CD14-positive monocyte (primary cell): ENCODE results near the gene CEP131. TPM values are rescaled to one million over a fixed set of nuclear protein-coding genes. Genes with fewer than 3 reads are reported as not detected.

Source experiments
- DNase-seq, 3 donors: peaks; one replicate each; pipeline ENCODE4 v3.0.0-alpha.2; 2011 to 2022
- H2AFZ ChIP-seq: 2 replicates; pipeline ENCODE4 v1.6.0; 2012; ENCODE audit warnings: mild to moderate bottlenecking, low read depth, low read length, inconsistent platforms; ENCODE audit not compliant: insufficient read depth, poor library complexity, severe bottlenecking
- H3K27ac ChIP-seq, 2 donors: 1 replicate in 1 of 2; 2 replicates in 1 of 2; pipeline ENCODE4 v1.5.1; 2012 to 2013; ENCODE audit warnings: low read length in 2 of 2, control low read depth in 1 of 2, inconsistent platforms in 1 of 2, low read depth in 1 of 2, mild to moderate bottlenecking in 1 of 2
- H3K27me3 ChIP-seq, 2 donors: one replicate each; pipeline versions ENCODE4 v1.6.0 to v1.6.1; 2011 to 2013; ENCODE audit warnings: low read length in 2 of 2; ENCODE audit not compliant: control insufficient read depth in 2 of 2, insufficient read depth in 2 of 2
- H3K36me3 ChIP-seq, 2 donors: replicated peaks in 1 of 2; 1 replicate in 1 of 2; 2 replicates in 1 of 2; pipeline versions ENCODE4 v1.5.1 to v1.6.1; 2012 to 2013; ENCODE audit warnings: low read length in 2 of 2, control low read depth in 1 of 2, inconsistent platforms in 1 of 2, mild to moderate bottlenecking in 1 of 2; ENCODE audit not compliant: insufficient read depth in 2 of 2, control insufficient read depth in 1 of 2
- H3K4me1 ChIP-seq, 2 donors: 1 replicate in 1 of 2; 2 replicates in 1 of 2; pipeline versions ENCODE4 v1.5.1 to v1.6.1; 2012 to 2013; ENCODE audit warnings: low read length in 2 of 2, control low read depth in 1 of 2, inconsistent platforms in 1 of 2, mild to moderate bottlenecking in 1 of 2, moderate library complexity in 1 of 2; ENCODE audit not compliant: insufficient read depth in 2 of 2, control insufficient read depth in 1 of 2
- H3K4me2 ChIP-seq: replicated peaks from 2 replicates; pipeline ENCODE3; 2012; ENCODE audit warnings: low read length, moderate library complexity, mild to moderate bottlenecking; ENCODE audit not compliant: poor library complexity, severe bottlenecking; ENCODE audit errors: extremely low read depth
- H3K4me3 ChIP-seq, 3 experiments: fragments of 200-600 bp in 1 of 3; sonication (generic) in 1 of 3; replicated peaks in 1 of 3; 1 replicate in 2 of 3; 2 replicates in 1 of 3; pipeline ENCODE4 v1.5.1; 2011 to 2013; ENCODE audit warnings: low read length in 3 of 3, mild to moderate bottlenecking in 3 of 3, control low read depth in 2 of 3, low read depth in 2 of 3, inconsistent platforms in 1 of 3, moderate library complexity in 1 of 3
- H3K79me2 ChIP-seq: 2 replicates; pipeline ENCODE4 v1.6.0; 2012; ENCODE audit warnings: mild to moderate bottlenecking, control low read depth, inconsistent platforms, low read length, moderate library complexity; ENCODE audit not compliant: insufficient read depth
- H3K9ac ChIP-seq: 2 replicates; pipeline ENCODE4 v1.6.0; 2017; ENCODE audit warnings: low read length, mild to moderate bottlenecking; ENCODE audit not compliant: insufficient read depth, poor library complexity, severe bottlenecking
- H3K9me3 ChIP-seq, 2 donors: replicated peaks in 1 of 2; 1 replicate in 1 of 2; 2 replicates in 1 of 2; pipeline versions ENCODE4 v1.5.1 to v1.6.1; 2012 to 2013; ENCODE audit warnings: low read length in 2 of 2, control low read depth in 1 of 2; ENCODE audit not compliant: control insufficient read depth in 1 of 2, insufficient read depth in 1 of 2
- H4K20me1 ChIP-seq: 2 replicates; pipeline ENCODE4 v1.6.0; 2012; ENCODE audit warnings: mild to moderate bottlenecking, low read length, control low read depth, moderate library complexity; ENCODE audit not compliant: insufficient read depth
- H3K27ac Mint-ChIP-seq, 7 donors: one replicate each; pipeline ENCODE4 v1.8.0; 2020; ENCODE audit warnings: mild to moderate bottlenecking in 7 of 7, mixed read lengths in 7 of 7, moderate library complexity in 6 of 7, inconsistent platforms in 2 of 7
- H3K27me3 Mint-ChIP-seq, 3 donors: one replicate each; pipeline ENCODE4 v1.8.0; 2021 to 2022; ENCODE audit warnings: low read depth in 3 of 3, mild to moderate bottlenecking in 3 of 3, mixed read lengths in 3 of 3, moderate library complexity in 3 of 3, inconsistent platforms in 1 of 3
- H3K36me3 Mint-ChIP-seq, 2 donors: one replicate each; pipeline ENCODE4 v1.8.0; 2020; ENCODE audit warnings: mixed read lengths in 2 of 2, inconsistent platforms in 1 of 2, mild to moderate bottlenecking in 1 of 2
- H3K4me1 Mint-ChIP-seq: one replicate; pipeline ENCODE4 v1.8.0; 2020; ENCODE audit warnings: mild to moderate bottlenecking, mixed read lengths
- H3K4me3 Mint-ChIP-seq, 2 donors: one replicate each; pipeline ENCODE4 v1.8.0; 2020; ENCODE audit warnings: mild to moderate bottlenecking in 2 of 2, mixed read lengths in 2 of 2, moderate library complexity in 1 of 2
- H3K9me3 Mint-ChIP-seq, 7 donors: one replicate each; pipeline ENCODE4 v1.8.0; 2020 to 2022; ENCODE audit warnings: mixed read lengths in 7 of 7, mild to moderate bottlenecking in 6 of 7, moderate library complexity in 6 of 7, inconsistent platforms in 2 of 7
- WGBS: methylation state at CpG from one replicate; pipeline ENCODE4 v1.1.5; 2013; ENCODE audit warnings: missing lambda C conversion rate; ENCODE audit not compliant: insufficient coverage; 5-methylcytosine and 5-hydroxymethylcytosine counted together
- intact Hi-C, 2 donors: fragments of 100-400 bp; cut with micrococcal nuclease; formaldehyde crosslinking; loops; one replicate each; pipeline versions ENCODE4 v1.15.0 to v1.15.1; 2023
- polyA plus RNA-seq, 3 donors: library from polyadenylated mRNA; depleted of rRNA in 1 of 3; unstranded in 2 of 3; stranded (reverse) in 1 of 3; fragments of 300-500 nt in 2 of 3; fragments of >200 nt in 1 of 3; fragmentation: Illumina TruSeq in 2 of 3; gene quantifications; 1 replicate in 2 of 3; 2 replicates in 1 of 3; pipeline ENCODE4 v1.2.3, GENCODE V29; 2012 to 2021
- TF ChIP-seq, protein P1 (sequence below): fragments of 200-600 bp; IDR thresholded peaks from one replicate; pipeline ENCODE4 v1.8.0; 2022; ENCODE audit warnings: antibody characterized with exemption, mild to moderate bottlenecking

Gene CEP131
- polyA plus RNA-seq, 3 donors, result 0.69 to 9.7 (median 1.0) TPM

DNA sequence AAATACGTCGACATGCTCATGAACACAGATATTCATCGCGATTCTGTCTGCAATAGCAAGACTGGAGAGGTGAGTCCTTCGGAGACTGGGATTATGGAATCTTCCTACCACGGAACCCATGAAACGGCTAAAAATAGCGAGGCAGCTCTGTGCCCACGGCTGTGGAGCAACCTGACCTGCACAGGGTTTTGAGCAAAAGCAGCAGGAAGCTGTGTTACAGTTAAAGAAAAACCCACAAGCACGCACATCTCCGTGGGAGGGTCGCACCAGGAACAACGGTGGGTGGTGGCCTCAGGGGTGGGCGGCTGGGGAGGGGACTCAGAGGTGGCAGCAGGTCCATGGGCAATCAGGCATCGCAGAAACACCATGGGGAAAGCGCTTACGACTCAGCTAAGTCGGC lies 47.5 kb upstream of the CEP131 start:
- Histone ChIP-seq H2AFZ (no peak overlapping the region), H3K4me2 (no peak overlapping the region), H3K9me3 (no peaks in the 10 kb centered on the region), H3K4me3 (no peak overlapping the region), H3K27me3 (no peaks in the 10 kb centered on the region), H3K4me1 (peaks cover 30 to 40% of the 10 kb centered on the region in 2 donors), H4K20me1 (peaks cover 60% of the 10 kb centered on the region), H3K79me2 (peaks cover 35% of the 10 kb centered on the region), H3K27ac (no peak overlapping the region), H3K36me3 (peaks cover 67 to 98% of the 10 kb centered on the region in 2 donors), H3K9ac (no peak overlapping the region)
- Mint-ChIP-seq H3K9me3 (no peaks in the 10 kb centered on the region), H3K36me3 (peaks cover 70 to 92% of the 10 kb centered on the region in 2 donors), H3K27ac (no peak overlapping the region), H3K27me3 (peaks cover 0 to 2% (median 2%) of the 10 kb centered on the region in 3 donors), H3K4me1 (peaks cover 39% of the 10 kb centered on the region), H3K4me3 (no peak overlapping the region)
- 84% methylated on average over 16 of the region's 18 CpGs for WGBS
- TF ChIP-seq, protein P1, sequence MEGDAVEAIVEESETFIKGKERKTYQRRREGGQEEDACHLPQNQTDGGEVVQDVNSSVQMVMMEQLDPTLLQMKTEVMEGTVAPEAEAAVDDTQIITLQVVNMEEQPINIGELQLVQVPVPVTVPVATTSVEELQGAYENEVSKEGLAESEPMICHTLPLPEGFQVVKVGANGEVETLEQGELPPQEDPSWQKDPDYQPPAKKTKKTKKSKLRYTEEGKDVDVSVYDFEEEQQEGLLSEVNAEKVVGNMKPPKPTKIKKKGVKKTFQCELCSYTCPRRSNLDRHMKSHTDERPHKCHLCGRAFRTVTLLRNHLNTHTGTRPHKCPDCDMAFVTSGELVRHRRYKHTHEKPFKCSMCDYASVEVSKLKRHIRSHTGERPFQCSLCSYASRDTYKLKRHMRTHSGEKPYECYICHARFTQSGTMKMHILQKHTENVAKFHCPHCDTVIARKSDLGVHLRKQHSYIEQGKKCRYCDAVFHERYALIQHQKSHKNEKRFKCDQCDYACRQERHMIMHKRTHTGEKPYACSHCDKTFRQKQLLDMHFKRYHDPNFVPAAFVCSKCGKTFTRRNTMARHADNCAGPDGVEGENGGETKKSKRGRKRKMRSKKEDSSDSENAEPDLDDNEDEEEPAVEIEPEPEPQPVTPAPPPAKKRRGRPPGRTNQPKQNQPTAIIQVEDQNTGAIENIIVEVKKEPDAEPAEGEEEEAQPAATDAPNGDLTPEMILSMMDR, result no peak
- intact Hi-C loops, result no loop called here
- no peak for DNase-seq

DNA sequence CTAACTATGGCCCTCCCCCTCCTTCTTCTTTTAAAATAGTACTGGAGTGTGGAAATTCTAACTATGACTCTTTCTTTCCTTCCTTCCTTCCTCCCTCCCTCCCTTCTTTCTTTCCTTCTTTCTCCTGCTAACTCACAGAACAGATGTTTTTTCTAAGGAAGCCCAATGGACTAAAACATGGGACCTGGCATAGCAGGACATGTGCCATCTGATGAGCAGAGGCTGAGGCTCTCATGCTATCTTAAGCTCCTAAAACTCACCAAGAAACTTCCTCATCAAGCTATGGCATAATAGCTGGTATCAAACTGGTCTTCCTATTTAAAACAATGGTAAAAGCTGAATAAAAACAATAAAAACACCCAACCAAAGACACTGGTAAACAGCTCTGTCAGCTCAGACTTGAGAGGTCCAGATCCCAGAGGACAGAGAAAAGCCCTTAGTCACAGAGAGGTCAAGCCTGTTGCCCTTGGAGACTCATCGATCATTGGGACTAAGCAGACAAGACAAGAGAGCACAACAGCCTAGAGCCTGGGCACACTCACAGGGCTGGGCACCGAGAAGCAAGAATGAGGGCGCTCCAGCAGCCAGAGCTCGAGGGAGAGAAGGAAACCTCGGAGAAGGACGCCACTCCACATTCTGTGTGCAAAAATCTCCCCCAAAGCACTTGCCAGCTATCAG lies 44.8 kb upstream of the CEP131 start:
- peak overlapping the region in 1 of 2 donors; percentile 56 for H3K27ac ChIP-seq

More for the DNA sequence above, 44.8 kb upstream of the CEP131 start:
- Mint-ChIP-seq H3K36me3 (peaks cover 72 to 92% of the 10 kb centered on the region in 2 donors), H3K4me1 (peaks cover 24% of the 10 kb centered on the region), H3K9me3 (no peaks in the 10 kb centered on the region), H3K27ac (peak overlapping the region; percentile 31 to 86 (median 80)), H3K4me3 (peak overlapping the region in 1 of 2 donors; percentile 52), H3K27me3 (peaks cover 0 to 2% (median under 1%) of the 10 kb centered on the region in 3 donors)
- Histone ChIP-seq H3K36me3 (peaks cover 71 to 98% of the 10 kb centered on the region in 2 donors), H3K4me1 (peaks cover 16 to 24% of the 10 kb centered on the region in 2 donors), H3K4me3 (no peak overlapping the region), H3K4me2 (no peak overlapping the region), H4K20me1 (peaks cover 61% of the 10 kb centered on the region), H3K9ac (no peak overlapping the region), H3K9me3 (no peaks in the 10 kb centered on the region), H3K79me2 (peaks cover 41% of the 10 kb centered on the region), H3K27me3 (no peaks in the 10 kb centered on the region), H2AFZ (no peak overlapping the region)
- intact Hi-C loops, result no loop called here
- no peak for DNase-seq
- TF ChIP-seq, protein P1, result no peak
- WGBS, result 83% methylated on average over 3 of the region's 6 CpGs
